ENCODE results near the gene C19orf85. TPM values are rescaled to one million over a fixed set of nuclear protein-coding genes. Genes with fewer than 3 reads are reported as not detected.

C19orf85 gene
- total RNA-seq, 1 experiment from 2014 or later: 0.74 TPM

- H3K4me1 ChIP-seq (replicated peaks; ENCODE audit: insufficient read depth): no peaks in the 10 kb centered on the region
- H3K79me2 ChIP-seq (ENCODE audit: low read depth): no peaks in the 10 kb centered on the region
- H3F3A ChIP-seq (ENCODE audit: insufficient read depth, low read depth): peaks cover 8% of the 10 kb centered on the region; the same call in 1 of the 2 replicates
- H3K4me2 ChIP-seq: no peak overlapping the region
- no peaks in the 10 kb centered on the region for H3K9me3 ChIP-seq (ENCODE audit: insufficient read depth, low read depth)
- H4K20me1 ChIP-seq (ENCODE audit: insufficient read depth): no peaks in the 10 kb centered on the region; the same call in 1 of the 2 replicates
- peaks cover 45% of the 10 kb centered on the region for H3K27me3 ChIP-seq (ENCODE audit: insufficient read depth, low read depth)
- TF ChIP-seq EZH2 (IDR thresholded peaks at IDR 0.05; ENCODE audit: low read depth) (no peak), CTCF (conservative IDR thresholded peaks at IDR 0.05) (no peak)
- no peaks in the 10 kb centered on the region for H3K9me2 ChIP-seq (ENCODE audit: insufficient read depth)
- CTCF ChIA-PET: interaction anchor here (0.6 to 1.8 kb wide), 2 partner anchors 84 to 834 kb away, joined by 3 to 6 read pairs; no protein-coding TSS in a partner anchor
- H3K36me3 ChIP-seq (ENCODE audit: low read depth): no peaks in the 10 kb centered on the region
- DNase-seq: peak in 1 of 2 experiments; percentile 32
- no peak overlapping the region for H2AFZ ChIP-seq
- no peak overlapping the region for H3K4me3 ChIP-seq
- POLR2A ChIA-PET (ENCODE audit: unreplicated experiment): no interaction called here
- BruUV-seq (replicated peaks): no TSS peak
- intact Hi-C loops (cut with micrococcal nuclease; ENCODE audit: unreplicated experiment): loop anchor here (5.0 kb wide), 2 partner anchors 83 to 537 kb away; no protein-coding TSS in a partner anchor
- H3K27ac ChIP-seq: no peak overlapping the region
These were observed 44.8 kb downstream of the C19orf85 start for GRCh38 chr19:55419624-55420236.

GRCh38 chr19:55419103-55419502 is 45.4 kb downstream of the C19orf85 start:
- H3K36me3 ChIP-seq (ENCODE audit: low read depth): no peaks in the 10 kb centered on the region
- no peak overlapping the region for H3K4me3 ChIP-seq
- no peak for TF ChIP-seq EZH2 (IDR thresholded peaks at IDR 0.05; ENCODE audit: low read depth)
- TF ChIP-seq CTCF (conservative IDR thresholded peaks at IDR 0.05): no peak
- ChIA-PET CTCF (interaction anchor here (1.8 kb wide), 1 partner anchor 85 kb away, joined by 6 read pairs; no protein-coding TSS in a partner anchor), POLR2A (ENCODE audit: unreplicated experiment) (no interaction called here)
- no peak overlapping the region for H2AFZ ChIP-seq
- H3K4me1 ChIP-seq (replicated peaks; ENCODE audit: insufficient read depth): no peaks in the 10 kb centered on the region
- no peaks in the 10 kb centered on the region; the same call in 1 of the 2 replicates for H4K20me1 ChIP-seq (ENCODE audit: insufficient read depth)
- no TSS peak for BruUV-seq (replicated peaks)
- no peaks in the 10 kb centered on the region for H3K9me3 ChIP-seq (ENCODE audit: insufficient read depth, low read depth)
- intact Hi-C loops (cut with micrococcal nuclease; ENCODE audit: unreplicated experiment): loop anchor here (5.0 kb wide), 2 partner anchors 83 to 537 kb away; no protein-coding TSS in a partner anchor
- H3K79me2 ChIP-seq (ENCODE audit: low read depth): no peaks in the 10 kb centered on the region
- no peak for DNase-seq
- no peak overlapping the region for H3K4me2 ChIP-seq
- H3K9me2 ChIP-seq (ENCODE audit: insufficient read depth): no peaks in the 10 kb centered on the region
- H3K27me3 ChIP-seq (ENCODE audit: insufficient read depth, low read depth): peaks cover 39% of the 10 kb centered on the region
- no peak overlapping the region for H3K27ac ChIP-seq
- H3F3A ChIP-seq (ENCODE audit: insufficient read depth, low read depth): peaks cover 8% of the 10 kb centered on the region; the same call in 1 of the 2 replicates

GRCh38 chr19:55418185-55418584 is 46.4 kb downstream of the C19orf85 start:
- TF ChIP-seq EZH2 (IDR thresholded peaks at IDR 0.05; ENCODE audit: low read depth) (no peak), CTCF (conservative IDR thresholded peaks at IDR 0.05) (peak; percentile 94)
- H3K27ac ChIP-seq: no peak overlapping the region
- no peaks in the 10 kb centered on the region for H3K4me1 ChIP-seq (replicated peaks; ENCODE audit: insufficient read depth)
- H4K20me1 ChIP-seq (ENCODE audit: insufficient read depth): no peaks in the 10 kb centered on the region; the same call in 1 of the 2 replicates
- H3K4me2 ChIP-seq: no peak overlapping the region
- no peaks in the 10 kb centered on the region for H3K9me2 ChIP-seq (ENCODE audit: insufficient read depth)
- H3K79me2 ChIP-seq (ENCODE audit: low read depth): no peaks in the 10 kb centered on the region
- intact Hi-C loops (cut with micrococcal nuclease; ENCODE audit: unreplicated experiment): loop anchor here (1.0 to 5.0 kb wide), 4 partner anchors 84 to 536 kb away; no protein-coding TSS in a partner anchor
- H3K4me3 ChIP-seq: no peak overlapping the region
- peak; percentile 74 to 79 for DNase-seq
- peaks cover 33% of the 10 kb centered on the region for H3K27me3 ChIP-seq (ENCODE audit: insufficient read depth, low read depth)
- peaks cover 8% of the 10 kb centered on the region; the same call in 1 of the 2 replicates for H3F3A ChIP-seq (ENCODE audit: insufficient read depth, low read depth)
- H2AFZ ChIP-seq: no peak overlapping the region
- ChIA-PET CTCF (interaction anchor here (0.7 to 1.8 kb wide), 6 partner anchors 79 to 1152 kb away, joined by 3 to 6 read pairs (median 3); partner anchors contain the start of genes HSPBP1 and KMT5C), POLR2A (ENCODE audit: unreplicated experiment) (interaction anchor here (0.5 to 0.6 kb wide), 2 partner anchors 262 to 277 kb away, joined by 7 to 18 read pairs; no protein-coding TSS in a partner anchor)
- H3K36me3 ChIP-seq (ENCODE audit: low read depth): no peaks in the 10 kb centered on the region
- no peaks in the 10 kb centered on the region for H3K9me3 ChIP-seq (ENCODE audit: insufficient read depth, low read depth)
- no TSS peak for BruUV-seq (replicated peaks)

Other genes with a start within 250 kb of the C19orf85 start
- gene TMEM86B, start 236.0 kb downstream of the C19orf85 start, total RNA-seq (2021): 18.1 and 18.4 TPM in 2 replicates
- gene PPP6R1, start 205.7 kb downstream of the C19orf85 start, total RNA-seq (2021): 136 and 159 TPM in 2 replicates
- 66.2 and 79.6 TPM in 2 replicates for gene HSPBP1, start 184.6 kb downstream of the C19orf85 start, total RNA-seq (2021)
- gene BRSK1, start 180.8 kb downstream of the C19orf85 start, total RNA-seq (2021): 6.5 and 14.4 TPM in 2 replicates
- not detected in 2 replicates for gene TMEM150B, start 139.4 kb downstream of the C19orf85 start, total RNA-seq (2021)
- 71.6 and 80.7 TPM in 2 replicates for gene KMT5C, start 124.9 kb downstream of the C19orf85 start, total RNA-seq (2021)
- gene COX6B2, start 110.0 kb downstream of the C19orf85 start, total RNA-seq (2021): 3.3 and 3.7 TPM in 2 replicates
- 0.11 TPM in 1 of 2 replicates, not detected in the other for gene GARIN5B, start 101.5 kb downstream of the C19orf85 start, total RNA-seq (2021)
- 4.1 and 6.6 TPM in 2 replicates for gene IL11, start 94.3 kb downstream of the C19orf85 start, total RNA-seq (2021)
- gene TMEM190, start 87.9 kb downstream of the C19orf85 start, total RNA-seq (2021): not detected in 2 replicates
- 40.4 and 94.5 TPM in 2 replicates for gene TMEM238, start 80.5 kb downstream of the C19orf85 start, total RNA-seq (2021)
- 2,433 and 2,547 TPM in 2 replicates for gene RPL28, start 78.8 kb downstream of the C19orf85 start, total RNA-seq (2021)
- 359 and 395 TPM in 2 replicates for gene UBE2S, start 57.0 kb downstream of the C19orf85 start, total RNA-seq (2021)
- gene SHISA7, start 21.5 kb downstream of the C19orf85 start, total RNA-seq (2021): not detected in 2 replicates
- gene ISOC2, start 3.1 kb downstream of the C19orf85 start, total RNA-seq (2021): 92.4 and 113 TPM in 2 replicates
- gene ZNF628, start 11.9 kb upstream of the C19orf85 start, total RNA-seq (2021): 17.7 and 19.3 TPM in 2 replicates
- gene NAT14, start 20.4 kb upstream of the C19orf85 start, total RNA-seq (2021): 61.6 and 103 TPM in 2 replicates
- gene SSC5D, start 23.7 kb upstream of the C19orf85 start, total RNA-seq (2021): 3.9 and 4.8 TPM in 2 replicates
- gene SBK2, start 72.4 kb upstream of the C19orf85 start, total RNA-seq (2021): 3.5 and 3.9 TPM in 2 replicates
- gene SBK3, start 80.8 kb upstream of the C19orf85 start, total RNA-seq (2021): 41.4 and 45.0 TPM in 2 replicates
- gene ZNF579, start 116.1 kb upstream of the C19orf85 start, total RNA-seq (2021): 49.0 TPM in 2 replicates
- 25.2 and 25.4 TPM in 2 replicates for gene FIZ1, start 134.8 kb upstream of the C19orf85 start, total RNA-seq (2021)
- gene ZNF524, start 135.5 kb upstream of the C19orf85 start, total RNA-seq (2021): 30.0 and 37.0 TPM in 2 replicates
- gene ZNF865, start 140.9 kb upstream of the C19orf85 start, total RNA-seq (2021): 26.8 and 30.3 TPM in 2 replicates
- 5.4 and 7.7 TPM in 2 replicates for gene ZNF784, start 159.8 kb upstream of the C19orf85 start, total RNA-seq (2021)
- 56.6 and 64.7 TPM in 2 replicates for gene ZNF580, start 176.3 kb upstream of the C19orf85 start, total RNA-seq (2021)
- 53.5 and 81.9 TPM in 2 replicates for gene ZNF581, start 178.9 kb upstream of the C19orf85 start, total RNA-seq (2021)
- 3.2 and 6.7 TPM in 2 replicates for gene CCDC106, start 183.5 kb upstream of the C19orf85 start, total RNA-seq (2021)
- gene U2AF2, start 190.3 kb upstream of the C19orf85 start, total RNA-seq (2021): 252 and 323 TPM in 2 replicates
- 232 and 274 TPM in 2 replicates for gene EPN1, start 210.5 kb upstream of the C19orf85 start, total RNA-seq (2021)

Measured in PC-9 (cell line).